K562 (cell line): ENCODE measurements around the gene METTL23. TPM values are rescaled to one million over a fixed set of nuclear protein-coding genes. Genes with fewer than 3 reads are reported as not detected.

ENCODE experiments used
- ATAC-seq: fragments of 200-7000 bp; cut with Tn5 transposase; 3 replicates; pipeline ENCODE4 v1.9.1; 2020; ENCODE audit warnings: moderate library complexity
- BruUV-seq: library from RNA; stranded (reverse); fragments of 400-500 nt; replicated peaks from 2 replicates; lab custom pipeline; 2021; lab: Mats Ljungman, UMichigan
- CTCF ChIA-PET: fragments of 300-600 bp; formaldehyde crosslinking; extraction: SDS; loops from one replicate; lab custom pipeline; 2021; ENCODE audit warnings: low intra/inter-chr PET ratio; lab: Yijun Ruan, JAX
- POLR2A ChIA-PET: fragments of 300-600, 350-650 bp; sonication (Branson Sonifier 250); formaldehyde crosslinking; extraction: SDS; loops from one replicate; lab custom pipeline; 2021; ENCODE audit warnings: antibody characterized with exemption, inconsistent platforms; lab: Yijun Ruan, JAX
- DNase-seq, 4 experiments: peaks; one replicate each; pipeline versions ENCODE4 v3.0.0 to v3.0.0-alpha.2; 2011 to 2018; ENCODE audit warnings: low spot score in 3 of 4, mixed read lengths in 3 of 4; ENCODE audit errors: extremely low read depth in 1 of 4
- FAIRE-seq: peaks from 2 replicates; lab custom pipeline; 2011; peaks lifted over from hg19 to GRCh38; lab: Jason Lieb, UNC
- H2AFZ ChIP-seq: 2 replicates; pipeline ENCODE4 v1.6.0; 2011; ENCODE audit warnings: low read depth, low read length, control low read depth, inconsistent platforms
- H3K27ac ChIP-seq: fragments of 200-600 bp; 3 replicates; pipeline ENCODE4 v1.8.0; 2011; ENCODE audit warnings: low read depth, mild to moderate bottlenecking, control low read depth, inconsistent platforms, low read length, moderate library complexity, mixed read lengths; ENCODE audit errors: extremely low read depth
- H3K27me3 ChIP-seq, 2 experiments: fragments of 300-600 bp in 1 of 2; 2 replicates in 1 of 2; 3 replicates in 1 of 2; pipeline versions ENCODE4 v1.6.0 to v1.8.0; 2011; ENCODE audit warnings: inconsistent platforms in 2 of 2, low read length in 2 of 2, mild to moderate bottlenecking in 1 of 2, mixed read lengths in 1 of 2, moderate library complexity in 1 of 2; ENCODE audit not compliant: control insufficient read depth in 2 of 2, insufficient read depth in 2 of 2
- H3K36me3 ChIP-seq: fragments of 300-600 bp; 3 replicates; pipeline ENCODE4 v1.8.0; 2011; ENCODE audit warnings: mild to moderate bottlenecking, low read length, inconsistent platforms; ENCODE audit not compliant: control insufficient read depth, insufficient read depth
- H3K4me1 ChIP-seq, 2 experiments: fragments of 200-600 bp in 1 of 2; replicated peaks in 1 of 2; 2 replicates in 1 of 2; 3 replicates in 1 of 2; pipeline versions ENCODE4 v1.5.1 to v1.8.0; 2011; ENCODE audit warnings: inconsistent platforms in 2 of 2, low read length in 2 of 2, mild to moderate bottlenecking in 1 of 2, mixed read lengths in 1 of 2, moderate library complexity in 1 of 2; ENCODE audit not compliant: control insufficient read depth in 2 of 2, insufficient read depth in 2 of 2
- H3K4me2 ChIP-seq: 2 replicates; pipeline ENCODE4 v1.6.1; 2011; ENCODE audit warnings: low read length, control low read depth, inconsistent platforms, mixed read lengths; ENCODE audit not compliant: insufficient read depth
- H3K4me3 ChIP-seq: fragments of 200-600 bp; sonication (generic), shearing (Covaris generic); 2 replicates; pipeline ENCODE4 v1.5.1; 2016; ENCODE audit warnings: control low read depth, inconsistent platforms
- H3K79me2 ChIP-seq: fragments of 200-600 bp; 3 replicates; pipeline ENCODE4 v1.8.0; 2011; ENCODE audit warnings: low read length, inconsistent platforms; ENCODE audit not compliant: control insufficient read depth, insufficient read depth
- H3K9ac ChIP-seq, 2 experiments: 2 replicates each; pipeline versions ENCODE4 v1.6.0 to v1.6.1; 2011; ENCODE audit warnings: low read depth in 2 of 2, low read length in 2 of 2, control low read depth in 1 of 2, inconsistent platforms in 1 of 2, mild to moderate bottlenecking in 1 of 2, mixed read lengths in 1 of 2; ENCODE audit not compliant: insufficient read depth in 1 of 2
- H3K9me1 ChIP-seq: one replicate; pipeline ENCODE4 v1.6.0; 2011; ENCODE audit warnings: inconsistent platforms, mild to moderate bottlenecking, low read length, moderate library complexity; ENCODE audit not compliant: control insufficient read depth, insufficient read depth
- H3K9me3 ChIP-seq: replicated peaks from 2 replicates; pipeline ENCODE4 v1.5.1; 2011; ENCODE audit warnings: low read depth, low read length, inconsistent platforms; ENCODE audit not compliant: control insufficient read depth, insufficient read depth
- H4K20me1 ChIP-seq: replicated peaks from 2 replicates; pipeline ENCODE4 v1.6.1; 2011; ENCODE audit warnings: low read length, inconsistent platforms, mixed read lengths; ENCODE audit not compliant: control insufficient read depth, insufficient read depth
- DACH1 ChIP-seq: fragments of 450-650 bp; IDR thresholded peaks from 2 replicates; pipeline ENCODE4 v1.6.1; 2018; ENCODE audit not compliant: partially characterized antibody
- GATAD2B ChIP-seq: fragments of 450-650 bp; IDR thresholded peaks from 2 replicates; pipeline ENCODE4 v1.6.1; 2017; ENCODE audit warnings: mild to moderate bottlenecking, borderline replicate concordance
- NR2C1 ChIP-seq, 2 experiments: fragments of 450-650 bp; IDR thresholded peaks; 2 replicates each; pipeline ENCODE4 v1.6.1; 2017; ENCODE audit warnings: mild to moderate bottlenecking in 2 of 2, antibody characterized with exemption in 1 of 2, inconsistent platforms in 1 of 2, missing compliant biosample characterization in 1 of 2, missing genetic modification characterization in 1 of 2
- POLR3A ChIP-seq: IDR thresholded peaks from 2 replicates; pipeline ENCODE4 v1.6.1; 2011; ENCODE audit warnings: borderline replicate concordance, mild to moderate bottlenecking, moderate library complexity; ENCODE audit not compliant: insufficient read length, insufficient read depth; ENCODE audit errors: extremely low read depth
- RCOR1 ChIP-seq, 2 experiments: IDR thresholded peaks; 2 replicates each; pipeline ENCODE4 v1.6.1; 2012; ENCODE audit warnings: low read depth in 2 of 2, low read length in 2 of 2, borderline replicate concordance in 1 of 2, improper control_type of control experiment in 1 of 2
- SPI1 ChIP-seq: IDR thresholded peaks from 2 replicates; pipeline ENCODE4 v1.6.1; 2011; ENCODE audit warnings: low read depth, low read length, control low read depth, borderline replicate concordance
- ZNF174 ChIP-seq: fragments of 250-450 bp; sonication (Bioruptor Pico); IDR thresholded peaks from 2 replicates; pipeline ENCODE4 v1.4.0; 2020; ENCODE audit warnings: mild to moderate bottlenecking
- ZNF589 ChIP-seq: fragments of 200-800 bp; sonication (Bioruptor generic); IDR thresholded peaks from 2 replicates; pipeline ENCODE4 v1.6.1; 2016; ENCODE audit warnings: low read depth, missing genetic modification characterization, missing compliant biosample characterization
- ZNF644 ChIP-seq: fragments of 200-800 bp; sonication (Bioruptor generic); IDR thresholded peaks from 2 replicates; pipeline ENCODE4 v1.6.1; 2016; ENCODE audit warnings: low read depth, missing genetic modification characterization, missing compliant biosample characterization
- WGBS: fragments of 100-300 bp; shearing (Covaris generic); methylation state at CpG from one replicate; pipeline ENCODE4 v1.1.6; 2016; ENCODE audit warnings: low coverage, mixed read lengths; ENCODE audit not compliant: insufficient coverage; ENCODE audit errors: missing lambda C conversion rate; 5-methylcytosine and 5-hydroxymethylcytosine counted together
- in situ Hi-C: fragments of 300-500 bp; cut with MboI; formaldehyde crosslinking; loops from 4 replicates; pipeline ENCODE4 v1.15.0; 2018; ENCODE audit warnings: inconsistent platforms, mixed read lengths
- intact Hi-C: fragments of 100-400 bp; cut with micrococcal nuclease; formaldehyde crosslinking; loops from 2 replicates; pipeline ENCODE4 v1.14.2; 2022
- polyA plus RNA-seq, 8 experiments: library from polyadenylated mRNA; depleted of rRNA in 4 of 8; stranded (reverse) in 5 of 8; unstranded in 3 of 8; fragments of >200 nt; fragmentation: Nextera tagmentation in 2 of 8; fragmentation: Illumina TruSeq in 1 of 8; extraction: Ambion mirVana in 2 of 8; extraction: Trizol in 1 of 8; gene quantifications; 2 replicates each; pipeline versions ENCODE4 v1.2.1 to v1.2.3, GENCODE V29; 2011 to 2014; ENCODE audit warnings: inconsistent platforms in 1 of 8, missing spikeins in 1 of 8
- total RNA-seq, 7 experiments: library from RNA; depleted of rRNA in 6 of 7; stranded (reverse); fragments of >200 nt in 6 of 7; fragmentation: Illumina TruSeq in 2 of 7; extraction: Trizol in 2 of 7; gene quantifications; 2 replicates each; pipeline versions ENCODE4 v1.2.1 to v1.2.3, GENCODE V29; 2011 to 2021; ENCODE audit warnings: low replicate concordance in 1 of 7
- TF ChIP-seq, protein P1 (sequence below): fragments of 450-650 bp; IDR thresholded peaks from 2 replicates; pipeline ENCODE4 v1.6.1; 2018; ENCODE audit not compliant: partially characterized antibody
- TF ChIP-seq, protein P2 (sequence below): sonication (generic); IDR thresholded peaks from 2 replicates; pipeline ENCODE4 v1.6.1; 2016

METTL23 gene
- total and polyA plus RNA-seq, 9 of the 15 experiments (the other 6 are each of a cell fraction or from before 2014, with no cell fraction given), result 29.4 to 67.3 (median 41.6) TPM

DNA sequence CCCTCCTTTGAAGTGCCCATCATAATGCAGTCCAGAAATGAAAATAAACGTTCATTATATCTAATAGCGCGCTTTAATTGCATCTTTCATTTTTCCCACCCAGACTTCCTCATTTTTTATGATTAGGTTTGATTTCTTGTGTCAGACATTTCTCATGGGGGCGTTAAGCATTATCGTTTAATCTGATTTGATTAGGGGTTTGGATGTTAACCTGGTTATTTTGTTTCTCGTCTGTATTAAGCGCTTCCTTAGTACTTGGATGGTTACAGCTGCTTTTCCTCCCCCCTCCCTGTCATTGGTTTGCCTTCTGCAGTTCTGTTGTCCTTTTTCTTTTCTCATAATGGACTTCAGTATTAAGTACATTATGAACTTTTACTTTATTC is 11.8 kb downstream of the METTL23 start:
- ATAC-seq (no peak), DNase-seq (peak in 1 of 4 experiments; percentile 20), FAIRE-seq (no peak)
- no peak for TF ChIP-seq ZNF589 (CRISPR knock-in tag)
- TF ChIP-seq POLR3A, result no peak
- TF ChIP-seq DACH1, result peak; percentile 40
- TF ChIP-seq NR2C1 (IDR thresholded peaks at IDR 0.05), result no peak
- no peak for TF ChIP-seq NR2C1 (tag; IDR thresholded peaks at IDR 0.05)
- no peak for TF ChIP-seq ZNF644 (tag)
- TF ChIP-seq SPI1, result peak; percentile 87
- no peak for TF ChIP-seq ZNF174 (CRISPR knock-in tag)
- TF ChIP-seq GATAD2B, result no peak
- TF ChIP-seq, protein P1, sequence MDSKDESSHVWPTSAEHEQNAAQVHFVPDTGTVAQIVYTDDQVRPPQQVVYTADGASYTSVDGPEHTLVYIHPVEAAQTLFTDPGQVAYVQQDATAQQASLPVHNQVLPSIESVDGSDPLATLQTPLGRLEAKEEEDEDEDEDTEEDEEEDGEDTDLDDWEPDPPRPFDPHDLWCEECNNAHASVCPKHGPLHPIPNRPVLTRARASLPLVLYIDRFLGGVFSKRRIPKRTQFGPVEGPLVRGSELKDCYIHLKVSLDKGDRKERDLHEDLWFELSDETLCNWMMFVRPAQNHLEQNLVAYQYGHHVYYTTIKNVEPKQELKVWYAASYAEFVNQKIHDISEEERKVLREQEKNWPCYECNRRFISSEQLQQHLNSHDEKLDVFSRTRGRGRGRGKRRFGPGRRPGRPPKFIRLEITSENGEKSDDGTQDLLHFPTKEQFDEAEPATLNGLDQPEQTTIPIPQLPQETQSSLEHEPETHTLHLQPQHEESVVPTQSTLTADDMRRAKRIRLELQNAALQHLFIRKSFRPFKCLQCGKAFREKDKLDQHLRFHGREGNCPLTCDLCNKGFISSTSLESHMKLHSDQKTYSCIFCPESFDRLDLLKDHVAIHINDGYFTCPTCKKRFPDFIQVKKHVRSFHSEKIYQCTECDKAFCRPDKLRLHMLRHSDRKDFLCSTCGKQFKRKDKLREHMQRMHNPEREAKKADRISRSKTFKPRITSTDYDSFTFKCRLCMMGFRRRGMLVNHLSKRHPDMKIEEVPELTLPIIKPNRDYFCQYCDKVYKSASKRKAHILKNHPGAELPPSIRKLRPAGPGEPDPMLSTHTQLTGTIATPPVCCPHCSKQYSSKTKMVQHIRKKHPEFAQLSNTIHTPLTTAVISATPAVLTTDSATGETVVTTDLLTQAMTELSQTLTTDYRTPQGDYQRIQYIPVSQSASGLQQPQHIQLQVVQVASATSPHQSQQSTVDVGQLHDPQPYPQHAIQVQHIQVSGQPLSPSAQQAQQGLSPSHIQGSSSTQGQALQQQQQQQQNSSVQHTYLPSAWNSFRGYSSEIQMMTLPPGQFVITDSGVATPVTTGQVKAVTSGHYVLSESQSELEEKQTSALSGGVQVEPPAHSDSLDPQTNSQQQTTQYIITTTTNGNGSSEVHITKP, result peak; percentile 23
- TF ChIP-seq, protein P2, sequence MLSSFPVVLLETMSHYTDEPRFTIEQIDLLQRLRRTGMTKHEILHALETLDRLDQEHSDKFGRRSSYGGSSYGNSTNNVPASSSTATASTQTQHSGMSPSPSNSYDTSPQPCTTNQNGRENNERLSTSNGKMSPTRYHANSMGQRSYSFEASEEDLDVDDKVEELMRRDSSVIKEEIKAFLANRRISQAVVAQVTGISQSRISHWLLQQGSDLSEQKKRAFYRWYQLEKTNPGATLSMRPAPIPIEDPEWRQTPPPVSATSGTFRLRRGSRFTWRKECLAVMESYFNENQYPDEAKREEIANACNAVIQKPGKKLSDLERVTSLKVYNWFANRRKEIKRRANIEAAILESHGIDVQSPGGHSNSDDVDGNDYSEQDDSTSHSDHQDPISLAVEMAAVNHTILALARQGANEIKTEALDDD, result 0 out of 2 replicates have a peak, but pooled peaks have one; percentile 13
- TF ChIP-seq RCOR1 (IDR thresholded peaks at IDR 0.05; ENCODE audit: borderline replicate concordance in 1 of 2, low read depth in 2 of 2, low read length in 2 of 2), result 0 out of 4 replicates have a peak, but pooled peaks of 1 of the 2 experiments have one; percentile 1
- H3K9me1 ChIP-seq, result no peaks in the 10 kb centered on the region
- 0% methylated on average over 7 of the region's 7 CpGs for WGBS
- peaks cover 5 to 18% of the 10 kb centered on the region in 2 experiments for H3K4me1 ChIP-seq
- H3K79me2 ChIP-seq, result peaks cover 68% of the 10 kb centered on the region
- no peak overlapping the region for H2AFZ ChIP-seq
- H3K9me3 ChIP-seq, result no peaks in the 10 kb centered on the region
- peak overlapping the region; percentile 88 for H3K4me2 ChIP-seq
- CTCF ChIA-PET, result no interaction called here
- in situ Hi-C loops (no loop called here), intact Hi-C loops (no loop called here)
- H3K27ac ChIP-seq, result peak overlapping the region; percentile 99
- H3K4me3 ChIP-seq, result peak overlapping the region; percentile 64
- POLR2A ChIA-PET, result interaction anchor here (0.8 to 8.5 kb wide), 8 partner anchors 10 to 1673 kb away, joined by 3 to 75 read pairs (median 14); partner anchors contain the start of genes JMJD6 and METTL23
- peaks cover 28% of the 10 kb centered on the region for H4K20me1 ChIP-seq
- no TSS peak for BruUV-seq
- peak overlapping the region; percentile 95 to 99 for H3K9ac ChIP-seq
- H3K27me3 ChIP-seq, result no peaks in the 10 kb centered on the region
- peaks cover 50% of the 10 kb centered on the region for H3K36me3 ChIP-seq
